Gastroesophageal sphincter (tissue), 4 donors: ENCODE measurements around the gene TPPP. TPM values are rescaled to one million over a fixed set of nuclear protein-coding genes. Genes with fewer than 3 reads are reported as not detected.

Source experiments
- ATAC-seq: fragments of 150-250 bp; one replicate; pipeline ENCODE4 v1.9.1; 2016; ENCODE audit warnings: mild to moderate bottlenecking, moderate library complexity
- H3K27ac ChIP-seq, 4 donors: fragments of 200-600 bp; sonication (generic) in 3 of 4; 1 replicate in 3 of 4; 2 replicates in 1 of 4; pipeline ENCODE4 v1.5.1; 2016 to 2019
- H3K27me3 ChIP-seq: fragments of 200-600 bp; sonication (generic); one replicate; pipeline ENCODE4 v1.5.1; 2019
- H3K36me3 ChIP-seq, 2 donors: fragments of 200-600 bp; sonication (generic); one replicate each; pipeline ENCODE4 v1.5.1; 2019; ENCODE audit warnings: control low read depth in 1 of 2
- H3K4me1 ChIP-seq, 3 donors: fragments of 200-600 bp; sonication (generic); 1 replicate in 2 of 3; 2 replicates in 1 of 3; pipeline ENCODE4 v1.5.1; 2016 to 2019; ENCODE audit warnings: control low read depth in 2 of 3
- H3K4me3 ChIP-seq, 2 donors: fragments of 200-600 bp; sonication (generic); one replicate each; pipeline ENCODE4 v1.5.1; 2019; ENCODE audit warnings: mild to moderate bottlenecking in 1 of 2, moderate library complexity in 1 of 2
- H3K9me3 ChIP-seq, 3 donors: fragments of 200-600 bp; sonication (generic); one replicate each; pipeline ENCODE4 v1.5.1; 2017 to 2019; ENCODE audit warnings: control low read depth in 2 of 3
- CTCF ChIP-seq, 4 experiments: fragments of 200-600 bp in 2 of 4; fragments of 450-650 bp in 2 of 4; sonication (generic) in 1 of 4; IDR thresholded peaks; one replicate each; pipeline ENCODE4 v1.5.1; 2017 to 2019; ENCODE audit warnings: antibody characterized with exemption in 4 of 4, mild to moderate bottlenecking in 2 of 4, moderate library complexity in 2 of 4
- EP300 ChIP-seq: sonication (generic); formaldehyde crosslinking; IDR thresholded peaks from one replicate; pipeline ENCODE4 v1.6.1; 2017; ENCODE audit warnings: antibody characterized with exemption, mild to moderate bottlenecking
- POLR2A ChIP-seq, 2 donors: fragments of 450-650 bp; IDR thresholded peaks; one replicate each; pipeline ENCODE4 v1.6.1; 2017; ENCODE audit warnings: antibody characterized with exemption in 2 of 2, mild to moderate bottlenecking in 2 of 2, moderate library complexity in 1 of 2
- POLR2AphosphoS5 ChIP-seq: sonication (generic); formaldehyde crosslinking; IDR thresholded peaks from one replicate; pipeline ENCODE4 v1.6.1; 2017; ENCODE audit warnings: antibody characterized with exemption
- WGBS, 2 donors: methylation state at CpG; one replicate each; pipeline ENCODE4 v1.1.5; 2018; ENCODE audit warnings: low coverage in 1 of 2; 5-methylcytosine and 5-hydroxymethylcytosine counted together
- total RNA-seq, 4 donors: library from RNA; depleted of rRNA; stranded (reverse); fragments of >200 nt; gene quantifications; one replicate each; pipeline ENCODE4 v1.1.0, GENCODE V29; 2016

The TPPP gene
- total RNA-seq, 4 donors from 2014 or later = 13.3 to 42.8 (median 32.0) TPM

DNA sequence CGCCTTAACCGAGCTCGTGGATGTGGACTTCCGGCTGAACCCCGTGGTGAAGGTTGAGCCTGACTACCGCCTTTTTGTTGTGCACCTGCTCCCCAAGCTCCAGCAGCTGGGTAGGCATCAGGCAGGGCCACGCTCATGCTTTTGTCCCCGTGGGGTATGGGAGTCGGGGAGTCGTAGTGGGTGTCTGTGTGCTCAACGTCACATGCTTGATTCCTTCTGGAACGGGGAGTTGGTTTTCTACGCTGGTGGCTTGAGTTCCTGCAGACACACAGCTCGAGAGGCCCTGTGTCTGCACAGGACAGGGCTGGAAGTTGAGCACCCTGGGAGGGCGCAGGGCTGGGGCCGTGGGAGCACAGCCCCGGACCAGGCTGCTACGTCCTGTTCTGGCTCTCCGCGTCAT is 73.0 kb downstream of the TPPP start:
- no peak overlapping the region for H3K4me3 ChIP-seq
- no peak for ATAC-seq
- H3K27me3 ChIP-seq = no peaks in the 10 kb centered on the region
- peaks cover 0 to 60% of the 10 kb centered on the region in 2 donors for H3K36me3 ChIP-seq
- 91 to 96% methylated on average over 3 to 6 of the region's 20 CpGs for WGBS, 2 donors
- no peak overlapping the region for H3K27ac ChIP-seq
- no peaks in the 10 kb centered on the region for H3K4me1 ChIP-seq
- TF ChIP-seq EP300 (no peak), CTCF (IDR thresholded peaks at IDR 0.05) (no peak), POLR2AphosphoS5 (no peak), POLR2A (IDR thresholded peaks at IDR 0.05) (no peak)
- H3K9me3 ChIP-seq = no peaks in the 10 kb centered on the region

- Histone ChIP-seq H3K36me3 (peaks cover 0 to 53% of the 10 kb centered on the region in 2 donors), H3K27ac (no peak overlapping the region), H3K9me3 (no peaks in the 10 kb centered on the region), H3K4me3 (no peak overlapping the region), H3K27me3 (no peaks in the 10 kb centered on the region), H3K4me1 (no peaks in the 10 kb centered on the region)
- no peak for TF ChIP-seq CTCF (IDR thresholded peaks at IDR 0.05)
- TF ChIP-seq POLR2A (IDR thresholded peaks at IDR 0.05) = no peak
- TF ChIP-seq POLR2AphosphoS5 = no peak
- TF ChIP-seq EP300 = no peak
- WGBS, 2 donors = 80% methylated on average over 3 of the region's 16 CpGs; no CpG with 5 or more reads in 1 of the 2 donors
- no peak for ATAC-seq
These were observed 73.7 kb downstream of the TPPP start for GRCh38 chr5:619444-619843.

DNA sequence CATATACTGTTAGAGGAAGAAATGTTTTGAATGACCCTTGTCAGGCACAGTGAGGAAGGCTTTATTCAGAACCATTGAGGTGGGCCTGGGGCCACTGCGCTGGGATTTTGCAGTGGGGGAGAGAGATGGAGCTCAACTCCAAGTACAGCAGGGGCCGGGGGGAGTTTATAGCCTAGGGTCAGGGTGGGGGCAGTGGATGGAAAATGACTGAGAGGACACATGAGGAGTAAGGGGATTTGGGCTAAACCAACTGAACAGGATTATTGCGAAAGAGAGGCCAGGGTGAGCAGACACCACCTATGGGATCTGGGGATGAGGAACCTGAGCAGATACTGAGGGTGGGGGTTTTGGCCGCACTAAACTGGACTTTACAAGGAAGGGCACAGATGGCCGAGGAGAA is 74.7 kb downstream of the TPPP start:
- 90 to 93% methylated on average over 3 to 5 of the region's 5 CpGs for WGBS, 2 donors
- Histone ChIP-seq H3K36me3 (peaks cover 0 to 43% of the 10 kb centered on the region in 2 donors), H3K27me3 (no peaks in the 10 kb centered on the region), H3K4me3 (no peak overlapping the region), H3K9me3 (no peaks in the 10 kb centered on the region), H3K27ac (no peak overlapping the region), H3K4me1 (no peaks in the 10 kb centered on the region)
- TF ChIP-seq POLR2A (IDR thresholded peaks at IDR 0.05) (no peak), CTCF (IDR thresholded peaks at IDR 0.05) (no peak), POLR2AphosphoS5 (no peak), EP300 (no peak)
- ATAC-seq = no peak

DNA sequence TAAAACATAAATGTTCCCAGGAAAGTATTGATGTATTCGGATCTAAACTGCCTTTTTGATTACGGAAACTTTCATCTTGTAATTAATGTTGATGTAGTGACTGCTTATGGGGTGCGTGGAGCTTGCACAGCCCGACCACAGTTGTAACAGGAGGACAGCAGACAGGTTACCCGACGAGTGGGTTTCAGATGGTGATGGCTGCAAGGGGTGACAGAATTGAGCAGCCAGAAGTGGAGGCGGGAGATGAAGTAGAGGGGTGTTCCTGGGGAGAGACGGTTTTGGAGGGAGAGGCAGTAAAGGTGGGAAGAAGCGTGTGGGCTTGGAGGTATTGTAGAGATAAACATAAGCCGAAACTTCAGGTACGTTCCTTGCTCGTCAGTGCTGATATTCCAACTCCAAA is 75.3 kb downstream of the TPPP start:
- TF ChIP-seq POLR2A (IDR thresholded peaks at IDR 0.05) (no peak), EP300 (no peak)
- ATAC-seq = no peak
- Histone ChIP-seq H3K27me3 (no peaks in the 10 kb centered on the region), H3K27ac (no peak overlapping the region), H3K4me1 (peaks cover 0 to 4% (median 0%) of the 10 kb centered on the region in 3 donors), H3K36me3 (peaks cover 0 to 38% of the 10 kb centered on the region in 2 donors), H3K4me3 (no peak overlapping the region), H3K9me3 (no peaks in the 10 kb centered on the region)
- 89 to 92% methylated on average over 9 to 12 of the region's 12 CpGs for WGBS, 2 donors

GRCh38 chr5:616484-617039 is 76.6 kb downstream of the TPPP start:
- Histone ChIP-seq H3K27me3 (no peaks in the 10 kb centered on the region), H3K27ac (no peak overlapping the region), H3K4me1 (peaks cover 0 to 12% (median 2%) of the 10 kb centered on the region in 3 donors), H3K9me3 (no peaks in the 10 kb centered on the region), H3K36me3 (peaks cover 0 to 28% of the 10 kb centered on the region in 2 donors), H3K4me3 (no peak overlapping the region)
- no peak for TF ChIP-seq POLR2AphosphoS5
- no peak for TF ChIP-seq POLR2A (IDR thresholded peaks at IDR 0.05)
- no peak for TF ChIP-seq CTCF (IDR thresholded peaks at IDR 0.05)
- TF ChIP-seq EP300 = no peak
- ATAC-seq = no peak
- WGBS, 2 donors = 59 to 100% methylated on average over 2 to 6 of the region's 13 CpGs
